ENCODE results near the gene KDM7A. TPM values are rescaled to one million over a fixed set of nuclear protein-coding genes. Genes with fewer than 3 reads are reported as not detected.

Gene KDM7A
- total RNA-seq, 2 experiments from 2014 or later = 43.3 to 46.5 TPM

GRCh38 chr7:140175221-140176121 is 1.3 kb downstream of the KDM7A start:
- TF ChIP-seq, protein P1, sequence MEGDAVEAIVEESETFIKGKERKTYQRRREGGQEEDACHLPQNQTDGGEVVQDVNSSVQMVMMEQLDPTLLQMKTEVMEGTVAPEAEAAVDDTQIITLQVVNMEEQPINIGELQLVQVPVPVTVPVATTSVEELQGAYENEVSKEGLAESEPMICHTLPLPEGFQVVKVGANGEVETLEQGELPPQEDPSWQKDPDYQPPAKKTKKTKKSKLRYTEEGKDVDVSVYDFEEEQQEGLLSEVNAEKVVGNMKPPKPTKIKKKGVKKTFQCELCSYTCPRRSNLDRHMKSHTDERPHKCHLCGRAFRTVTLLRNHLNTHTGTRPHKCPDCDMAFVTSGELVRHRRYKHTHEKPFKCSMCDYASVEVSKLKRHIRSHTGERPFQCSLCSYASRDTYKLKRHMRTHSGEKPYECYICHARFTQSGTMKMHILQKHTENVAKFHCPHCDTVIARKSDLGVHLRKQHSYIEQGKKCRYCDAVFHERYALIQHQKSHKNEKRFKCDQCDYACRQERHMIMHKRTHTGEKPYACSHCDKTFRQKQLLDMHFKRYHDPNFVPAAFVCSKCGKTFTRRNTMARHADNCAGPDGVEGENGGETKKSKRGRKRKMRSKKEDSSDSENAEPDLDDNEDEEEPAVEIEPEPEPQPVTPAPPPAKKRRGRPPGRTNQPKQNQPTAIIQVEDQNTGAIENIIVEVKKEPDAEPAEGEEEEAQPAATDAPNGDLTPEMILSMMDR (IDR thresholded peaks at IDR 0.05) = peak; percentile 84
- H3K27me3 ChIP-seq (ENCODE audit: control insufficient read depth in 1 of 2, insufficient read depth in 2 of 2, low read length in 2 of 2) = no peaks in the 10 kb centered on the region
- H3K4me3 ChIP-seq (ENCODE audit: low read length) = peak overlapping the region; percentile 60
- Mint-ChIP-seq H3K27ac (peak overlapping the region; percentile 84), H3K36me3 (ENCODE audit: low read depth) (peaks cover 15% of the 10 kb centered on the region), H3K4me3 (peak overlapping the region; percentile 93), H3K27me3 (no peaks in the 10 kb centered on the region), H3K9me3 (no peaks in the 10 kb centered on the region), H3K4me1 (ENCODE audit: low read depth) (peaks cover 46% of the 10 kb centered on the region)
- peak overlapping the region; percentile 76 to 94 for H3K27ac ChIP-seq (ENCODE audit: low read depth in 1 of 2, low read length in 2 of 2)
- intact Hi-C loops (cut with DNase I, micrococcal nuclease) = loop anchor here (1.0 to 10.0 kb wide), 10 partner anchors 55 to 811 kb away; partner anchors contain the start of genes NDUFB2 (in 1 of the 2), PARP12 (in 1 of the 2) and SLC37A3 (in 1 of the 2)
- H3K36me3 ChIP-seq (ENCODE audit: insufficient read depth, low read length) = no peaks in the 10 kb centered on the region
- ChIA-PET CTCF (interaction anchor here (0.9 to 1.1 kb wide), 2 partner anchors 54 to 151 kb away, joined by 3 read pairs; no protein-coding TSS in a partner anchor), POLR2A (interaction anchor here (0.6 to 6.8 kb wide), 24 partner anchors 10 to 816 kb away, joined by 3 to 394 read pairs (median 4); partner anchors contain the start of genes LUC7L2, PARP12 and RAB19)
- DNase-seq (peak; percentile 77 to 98 (median 87)), ATAC-seq (ENCODE audit: poor library complexity) (peak; percentile 67)
- H3K9me3 ChIP-seq (ENCODE audit: control insufficient read depth in 1 of 2, insufficient read depth in 1 of 2, low read length in 2 of 2) = no peaks in the 10 kb centered on the region
- peaks cover 30% of the 10 kb centered on the region for H3K4me1 ChIP-seq (ENCODE audit: insufficient read depth, low read length)

DNA sequence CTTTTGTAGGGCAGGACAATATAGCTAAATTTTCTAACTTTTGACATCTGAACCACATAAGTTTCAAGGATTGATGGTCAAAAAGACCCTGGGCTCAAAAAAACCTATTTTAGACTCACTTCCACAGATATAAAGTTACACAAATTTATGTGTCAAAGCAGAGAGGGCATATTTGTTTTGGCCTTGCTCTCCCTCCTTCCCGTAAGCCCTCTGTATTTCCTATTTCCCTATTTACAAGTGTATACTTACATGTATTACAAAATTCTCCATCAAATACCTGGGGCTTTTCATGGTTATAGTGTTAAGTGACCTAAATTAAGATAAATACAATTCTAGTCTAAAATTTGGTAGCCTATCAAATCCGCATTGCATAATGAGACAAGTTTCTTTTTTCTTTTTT is 2.6 kb downstream of the KDM7A start:
- DNase-seq (no peak), ATAC-seq (ENCODE audit: poor library complexity) (no peak)
- H3K4me1 Mint-ChIP-seq (ENCODE audit: low read depth) = peaks cover 58% of the 10 kb centered on the region
- H3K9me3 Mint-ChIP-seq = no peaks in the 10 kb centered on the region
- no peak overlapping the region for H3K4me3 Mint-ChIP-seq
- Histone ChIP-seq H3K27ac (ENCODE audit: low read depth in 1 of 2, low read length in 2 of 2) (no peak overlapping the region), H3K9me3 (ENCODE audit: control insufficient read depth in 1 of 2, insufficient read depth in 1 of 2, low read length in 2 of 2) (no peaks in the 10 kb centered on the region), H3K36me3 (ENCODE audit: insufficient read depth, low read length) (no peaks in the 10 kb centered on the region), H3K4me3 (ENCODE audit: low read length) (no peak overlapping the region), H3K27me3 (ENCODE audit: control insufficient read depth in 1 of 2, insufficient read depth in 2 of 2, low read length in 2 of 2) (no peaks in the 10 kb centered on the region), H3K4me1 (ENCODE audit: insufficient read depth, low read length) (peaks cover 38% of the 10 kb centered on the region)
- intact Hi-C loops (cut with DNase I, micrococcal nuclease) = loop anchor here in 1 of 2 experiments (2.0 to 10.0 kb wide), 6 partner anchors 37 to 809 kb away; partner anchors contain the start of genes NDUFB2, PARP12 and SLC37A3
- CTCF ChIA-PET = no interaction called here
- H3K36me3 Mint-ChIP-seq (ENCODE audit: low read depth) = peaks cover 15% of the 10 kb centered on the region
- H3K27me3 Mint-ChIP-seq = no peaks in the 10 kb centered on the region
- POLR2A ChIA-PET = interaction anchor here (6.8 kb wide), 1 partner anchor 54 kb away, joined by 394 read pairs; no protein-coding TSS in a partner anchor
- H3K27ac Mint-ChIP-seq = no peak overlapping the region
- TF ChIP-seq, protein P1 (IDR thresholded peaks at IDR 0.05) = no peak

DNA sequence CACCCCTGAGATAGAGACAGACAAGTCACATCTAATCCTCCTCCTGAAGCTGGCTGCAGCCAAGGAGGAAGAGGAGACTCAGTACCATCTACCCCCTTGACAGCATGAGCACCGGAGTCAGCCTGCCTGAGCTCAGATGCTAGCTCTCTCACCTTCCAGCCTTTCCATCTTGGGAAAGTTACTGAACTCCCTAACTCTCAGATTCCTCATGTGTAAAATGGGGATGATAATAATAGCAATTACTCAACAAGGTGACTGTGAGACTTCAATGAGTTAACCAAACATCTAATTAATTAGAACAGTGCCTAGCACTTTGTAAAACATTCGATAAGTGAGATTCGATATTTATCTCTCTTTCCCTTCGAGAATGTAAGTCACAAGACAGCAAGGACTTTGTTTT is 6.4 kb downstream of the KDM7A start:
- Histone ChIP-seq H3K9me3 (ENCODE audit: control insufficient read depth in 1 of 2, insufficient read depth in 1 of 2, low read length in 2 of 2) (no peaks in the 10 kb centered on the region), H3K4me1 (ENCODE audit: insufficient read depth, low read length) (peaks cover 37% of the 10 kb centered on the region), H3K4me3 (ENCODE audit: low read length) (no peak overlapping the region), H3K36me3 (ENCODE audit: insufficient read depth, low read length) (no peaks in the 10 kb centered on the region), H3K27ac (ENCODE audit: low read depth in 1 of 2, low read length in 2 of 2) (no peak overlapping the region), H3K27me3 (ENCODE audit: control insufficient read depth in 1 of 2, insufficient read depth in 2 of 2, low read length in 2 of 2) (no peaks in the 10 kb centered on the region)
- DNase-seq (no peak), ATAC-seq (ENCODE audit: poor library complexity) (no peak)
- Mint-ChIP-seq H3K4me3 (peak overlapping the region; percentile 2), H3K27me3 (no peaks in the 10 kb centered on the region), H3K4me1 (ENCODE audit: low read depth) (peaks cover 85% of the 10 kb centered on the region), H3K27ac (no peak overlapping the region), H3K36me3 (ENCODE audit: low read depth) (peaks cover 9% of the 10 kb centered on the region), H3K9me3 (no peaks in the 10 kb centered on the region)
- intact Hi-C loops (cut with DNase I, micrococcal nuclease) = loop anchor here in 1 of 2 experiments (5.0 to 10.0 kb wide), 4 partner anchors 33 to 806 kb away; partner anchors contain the start of genes NDUFB2 and SLC37A3
- POLR2A ChIA-PET = interaction anchor here (0.9 to 3.3 kb wide), 2 partner anchors 60 to 93 kb away, joined by 4 to 18 read pairs; no protein-coding TSS in a partner anchor
- TF ChIP-seq, protein P1 (IDR thresholded peaks at IDR 0.05) = no peak
- CTCF ChIA-PET = no interaction called here
